ENCODE measurements around the gene MEX3A.

DNA sequence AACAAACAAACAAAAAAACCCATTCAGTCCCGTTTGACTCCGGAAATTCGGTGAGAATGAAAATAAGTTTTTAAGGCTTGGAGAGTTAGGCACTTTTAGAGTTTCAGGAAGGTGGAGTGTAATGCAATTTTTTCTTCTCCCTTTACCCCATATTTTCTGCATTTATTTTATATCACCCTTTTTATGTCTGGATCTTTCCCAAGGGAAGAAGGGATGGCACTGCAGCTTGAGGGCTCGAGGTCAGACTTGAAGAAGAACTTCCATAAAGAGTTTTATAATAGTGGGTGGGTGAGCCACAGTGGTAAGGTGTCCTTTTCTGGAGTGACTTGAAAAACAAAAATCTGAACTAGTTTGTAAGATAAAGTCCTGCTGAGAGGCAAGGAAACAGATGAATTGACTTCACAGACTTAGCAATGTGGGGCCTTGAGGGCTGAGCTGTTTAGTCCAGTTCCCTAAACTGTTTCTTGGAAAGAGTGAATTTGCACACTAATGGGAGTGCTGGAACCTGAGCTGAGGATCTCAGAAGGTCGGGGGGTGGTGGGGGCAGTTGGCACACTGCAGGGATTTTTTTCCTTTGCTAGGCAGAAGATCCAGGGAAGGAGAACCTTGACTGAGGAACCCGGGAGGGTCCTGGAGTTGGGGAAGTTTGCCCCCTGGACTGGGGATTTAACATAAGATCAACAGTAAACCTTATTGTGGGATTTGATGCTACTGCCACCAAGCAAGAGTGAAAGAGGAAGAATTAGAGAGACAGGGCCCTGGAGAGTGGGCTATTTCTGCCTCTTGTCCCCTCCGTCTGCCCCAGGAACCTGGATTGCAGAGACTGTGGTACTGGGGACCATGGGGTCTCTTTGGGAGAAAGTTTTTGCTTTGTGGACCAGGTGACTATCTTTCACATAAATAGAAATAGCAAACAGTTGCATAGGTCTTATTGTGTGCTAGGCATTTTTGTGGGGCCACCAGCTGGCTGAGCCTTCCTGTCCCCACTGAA is 1.8 kb upstream of the MEX3A start:
- TF ChIP-seq, protein P1, sequence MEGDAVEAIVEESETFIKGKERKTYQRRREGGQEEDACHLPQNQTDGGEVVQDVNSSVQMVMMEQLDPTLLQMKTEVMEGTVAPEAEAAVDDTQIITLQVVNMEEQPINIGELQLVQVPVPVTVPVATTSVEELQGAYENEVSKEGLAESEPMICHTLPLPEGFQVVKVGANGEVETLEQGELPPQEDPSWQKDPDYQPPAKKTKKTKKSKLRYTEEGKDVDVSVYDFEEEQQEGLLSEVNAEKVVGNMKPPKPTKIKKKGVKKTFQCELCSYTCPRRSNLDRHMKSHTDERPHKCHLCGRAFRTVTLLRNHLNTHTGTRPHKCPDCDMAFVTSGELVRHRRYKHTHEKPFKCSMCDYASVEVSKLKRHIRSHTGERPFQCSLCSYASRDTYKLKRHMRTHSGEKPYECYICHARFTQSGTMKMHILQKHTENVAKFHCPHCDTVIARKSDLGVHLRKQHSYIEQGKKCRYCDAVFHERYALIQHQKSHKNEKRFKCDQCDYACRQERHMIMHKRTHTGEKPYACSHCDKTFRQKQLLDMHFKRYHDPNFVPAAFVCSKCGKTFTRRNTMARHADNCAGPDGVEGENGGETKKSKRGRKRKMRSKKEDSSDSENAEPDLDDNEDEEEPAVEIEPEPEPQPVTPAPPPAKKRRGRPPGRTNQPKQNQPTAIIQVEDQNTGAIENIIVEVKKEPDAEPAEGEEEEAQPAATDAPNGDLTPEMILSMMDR (IDR thresholded peaks at IDR 0.05), result no peak
- no peak for TF ChIP-seq POLR2A (IDR thresholded peaks at IDR 0.05)
